GM12891 (cell line): ENCODE data around the gene MEF2D.

Experiments used
- PAX5 ChIP-seq: IDR thresholded peaks from 2 replicates; pipeline ENCODE4 v1.6.1; 2011; ENCODE audit warnings: low read length, moderate library complexity, mild to moderate bottlenecking; ENCODE audit not compliant: insufficient read depth, severe bottlenecking
- POLR2A ChIP-seq: IDR thresholded peaks from 2 replicates; pipeline ENCODE4 v1.6.1; 2011; ENCODE audit warnings: low read depth, low read length, control low read depth
- POLR2AphosphoS5 ChIP-seq: IDR thresholded peaks from 2 replicates; pipeline ENCODE4 v1.6.1; 2011; ENCODE audit warnings: low read depth, low read length, control low read depth
- SPI1 ChIP-seq: IDR thresholded peaks from 2 replicates; pipeline ENCODE4 v1.6.1; 2011; ENCODE audit warnings: low read depth, low read length, control low read depth
- TAF1 ChIP-seq: IDR thresholded peaks from 2 replicates; pipeline ENCODE4 v1.6.1; 2011; ENCODE audit warnings: low read depth, low read length, control low read depth

GRCh38 chr1:156434989-156435544 lies 65.5 kb downstream of the MEF2D start:
- TF ChIP-seq POLR2AphosphoS5 = no peak
- TF ChIP-seq POLR2A = no peak
- no peak for TF ChIP-seq TAF1
- no peak for TF ChIP-seq SPI1
- TF ChIP-seq PAX5 = no peak
